Panc1 (cell line): ENCODE data around the gene NPAS1.

Source experiments
- CTCF ChIP-seq: fragments of 450-650 bp; IDR thresholded peaks from 2 replicates; pipeline ENCODE4 v1.5.1; 2017; ENCODE audit warnings: mild to moderate bottlenecking
- POLR2AphosphoS5 ChIP-seq: IDR thresholded peaks from 2 replicates; pipeline ENCODE4 v1.6.1; 2012; ENCODE audit warnings: mild to moderate bottlenecking, low read depth, low read length, moderate library complexity
- REST ChIP-seq, 2 experiments: IDR thresholded peaks; 2 replicates each; pipeline ENCODE4 v1.6.1; 2011 to 2012; ENCODE audit warnings: low read depth in 2 of 2, control low read depth in 1 of 2, low read length in 1 of 2, mild to moderate bottlenecking in 1 of 2, moderate library complexity in 1 of 2; ENCODE audit not compliant: insufficient read depth in 1 of 2
- SIN3A ChIP-seq: IDR thresholded peaks from 2 replicates; pipeline ENCODE4 v1.6.1; 2012; ENCODE audit warnings: low read depth, mild to moderate bottlenecking, low read length, moderate library complexity, borderline replicate concordance; ENCODE audit not compliant: insufficient read depth
- TCF7L2 ChIP-seq: IDR thresholded peaks from 2 replicates; pipeline ENCODE4 v1.6.1; 2011; ENCODE audit warnings: mild to moderate bottlenecking, low read depth, low read length, inconsistent platforms

- no peak for TF ChIP-seq CTCF
- no peak for TF ChIP-seq POLR2AphosphoS5
- TF ChIP-seq REST (IDR thresholded peaks at IDR 0.05; ENCODE audit: insufficient read depth in 1 of 2, low read depth in 2 of 2, low read length in 1 of 2): no peak
- TF ChIP-seq TCF7L2: no peak
- TF ChIP-seq SIN3A: no peak
Measured at GRCh38 chr19:47070756-47071155, 51.1 kb downstream of the NPAS1 start.
